ENCODE data around the gene C12orf42. TPM values are rescaled to one million over a fixed set of nuclear protein-coding genes. Genes with fewer than 3 reads are reported as not detected.
"Not testable (repeated sequence)": the region's sequence is repeated elsewhere in the genome, so short reads cannot be mapped to it uniquely, and the experiment has no call there.

C12orf42 gene
- total RNA-seq, 4 donors from 2014 or later = 1.2 TPM; not detected in 3

DNA sequence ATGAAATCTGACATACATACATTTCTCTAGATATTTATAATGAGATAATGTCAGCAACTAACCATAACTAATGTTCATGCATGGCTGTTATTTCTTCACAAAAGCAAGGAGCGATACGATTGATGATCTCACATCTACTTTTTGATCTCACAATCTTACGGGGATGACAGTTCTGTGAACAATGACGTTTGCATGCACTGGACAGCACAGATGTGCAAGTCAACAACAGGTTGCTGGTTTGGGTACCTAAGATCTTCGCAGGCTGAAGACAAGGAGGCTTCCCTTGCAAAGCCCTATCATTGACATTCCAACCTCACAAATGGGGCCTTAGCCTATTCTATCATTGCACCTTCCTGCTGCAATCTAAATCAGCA lies 53.6 kb downstream of the C12orf42 start:
- no peak for DNase-seq (ENCODE audit: low spot score in 2 of 2)
- H3K4me1 ChIP-seq = no peaks in the 10 kb centered on the region
- H3K4me3 ChIP-seq = no peak overlapping the region
- no peaks in the 10 kb centered on the region for H3K36me3 ChIP-seq
- peak overlapping the region in 1 of 4 donors; percentile 59 for H3K27ac ChIP-seq
- TF ChIP-seq POLR2A (IDR thresholded peaks at IDR 0.05) = no peak
- no peak for TF ChIP-seq EP300 (IDR thresholded peaks at IDR 0.05)
- no peaks in the 10 kb centered on the region for H3K9me3 ChIP-seq
- WGBS, 2 donors = 74 to 84% methylated on average over 5 of the region's 5 CpGs
- no peaks in the 10 kb centered on the region for H3K27me3 ChIP-seq

GRCh38 chr12:103441437-103442181 lies 54.2 kb downstream of the C12orf42 start:
- peak overlapping the region in 1 of 4 donors; percentile 76 for H3K27ac ChIP-seq
- DNase-seq (ENCODE audit: low spot score in 2 of 2) = no peak
- WGBS, 2 donors = 59 to 79% methylated on average over 1 of the region's 1 CpG
- peak in 1 of 2 donors; percentile 30 for TF ChIP-seq EP300 (IDR thresholded peaks at IDR 0.05)
- TF ChIP-seq POLR2A (IDR thresholded peaks at IDR 0.05) = no peak
- no peaks in the 10 kb centered on the region for H3K9me3 ChIP-seq
- no peaks in the 10 kb centered on the region for H3K27me3 ChIP-seq
- H3K4me3 ChIP-seq = peak overlapping the region in 1 of 4 donors; percentile 12
- no peaks in the 10 kb centered on the region for H3K36me3 ChIP-seq
- H3K4me1 ChIP-seq = no peaks in the 10 kb centered on the region

DNA sequence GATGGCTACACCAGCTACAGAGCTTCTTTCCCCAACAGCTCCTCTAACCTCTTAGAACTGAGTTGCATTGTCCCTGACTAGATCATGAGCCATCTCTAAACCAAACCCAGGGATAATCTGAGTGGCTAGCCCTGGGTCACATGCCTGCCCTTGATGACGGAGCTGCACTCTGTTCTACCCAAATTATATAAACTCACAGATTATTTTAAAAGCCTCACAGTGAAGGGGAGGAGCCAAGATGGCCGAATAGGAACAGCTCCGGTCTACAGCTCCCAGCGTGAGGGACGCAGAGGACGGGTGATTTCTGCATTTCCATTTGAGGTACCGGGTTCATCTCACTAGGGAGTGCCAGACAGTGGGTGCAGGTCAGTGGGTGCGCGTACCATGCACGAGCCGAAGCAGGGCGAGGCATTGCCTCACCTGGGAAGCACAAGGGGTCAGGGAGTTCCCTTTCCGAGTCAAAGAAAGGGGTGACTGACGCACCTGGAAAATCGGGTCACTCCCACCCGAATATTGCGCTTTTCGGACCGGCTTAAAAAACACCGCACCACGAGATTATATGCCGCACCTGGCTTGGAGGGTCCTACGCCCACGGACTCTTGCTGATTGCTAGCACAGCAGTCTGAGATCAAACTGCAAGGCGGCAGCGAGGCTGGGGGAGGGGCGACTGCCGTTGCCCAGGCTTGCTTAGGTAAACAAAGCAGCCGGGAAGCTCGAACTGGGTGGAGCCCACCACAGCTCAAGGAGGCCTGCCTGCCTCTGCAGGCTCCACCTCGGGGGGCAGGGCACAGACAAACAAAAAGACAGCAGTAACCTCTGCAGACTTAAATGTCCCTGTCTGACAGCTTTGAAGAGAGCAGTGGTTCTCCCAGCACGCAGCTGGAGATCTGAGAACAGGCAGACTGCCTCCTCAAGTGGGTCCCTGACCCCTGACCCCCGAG lies 61.3 kb downstream of the C12orf42 start:
- not testable (repeated sequence) for H3K4me3 ChIP-seq; H3K27me3 ChIP-seq; H3K36me3 ChIP-seq; H3K27ac ChIP-seq; H3K4me1 ChIP-seq; DNase-seq (ENCODE audit: low spot score in 2 of 2)
- H3K9me3 ChIP-seq = peaks cover 0 to 17% (median 0%) of the 10 kb centered on the region in 4 donors
- WGBS, 2 donors = 76 to 83% methylated on average over 27 to 30 of the region's 33 CpGs

DNA sequence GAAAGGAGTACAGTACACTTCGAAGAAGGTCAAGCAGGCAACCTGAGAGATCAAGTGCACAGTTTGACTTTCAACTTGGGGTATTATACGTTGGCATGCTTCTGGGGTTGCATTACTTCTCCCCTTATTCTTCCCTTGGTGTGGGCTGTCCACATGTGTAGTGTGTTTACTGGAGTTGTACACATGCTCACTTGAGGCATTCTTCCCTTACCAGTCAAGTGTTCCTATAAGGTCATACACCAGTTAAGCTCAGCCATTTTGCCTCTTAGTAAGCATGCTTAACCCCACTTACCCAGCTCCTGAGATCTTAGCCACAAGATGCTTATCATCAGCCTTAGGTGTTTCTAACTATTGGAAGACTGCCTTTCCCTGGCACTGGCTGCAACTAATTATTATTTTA lies 63.8 kb downstream of the C12orf42 start:
- Histone ChIP-seq H3K4me3 (no peak overlapping the region), H3K4me1 (no peaks in the 10 kb centered on the region), H3K9me3 (peaks cover 0 to 27% (median 0%) of the 10 kb centered on the region in 4 donors), H3K36me3 (no peaks in the 10 kb centered on the region), H3K27me3 (no peaks in the 10 kb centered on the region), H3K27ac (no peak overlapping the region)
- 79 to 80% methylated on average over 2 of the region's 2 CpGs for WGBS, 2 donors
- TF ChIP-seq, protein P1, sequence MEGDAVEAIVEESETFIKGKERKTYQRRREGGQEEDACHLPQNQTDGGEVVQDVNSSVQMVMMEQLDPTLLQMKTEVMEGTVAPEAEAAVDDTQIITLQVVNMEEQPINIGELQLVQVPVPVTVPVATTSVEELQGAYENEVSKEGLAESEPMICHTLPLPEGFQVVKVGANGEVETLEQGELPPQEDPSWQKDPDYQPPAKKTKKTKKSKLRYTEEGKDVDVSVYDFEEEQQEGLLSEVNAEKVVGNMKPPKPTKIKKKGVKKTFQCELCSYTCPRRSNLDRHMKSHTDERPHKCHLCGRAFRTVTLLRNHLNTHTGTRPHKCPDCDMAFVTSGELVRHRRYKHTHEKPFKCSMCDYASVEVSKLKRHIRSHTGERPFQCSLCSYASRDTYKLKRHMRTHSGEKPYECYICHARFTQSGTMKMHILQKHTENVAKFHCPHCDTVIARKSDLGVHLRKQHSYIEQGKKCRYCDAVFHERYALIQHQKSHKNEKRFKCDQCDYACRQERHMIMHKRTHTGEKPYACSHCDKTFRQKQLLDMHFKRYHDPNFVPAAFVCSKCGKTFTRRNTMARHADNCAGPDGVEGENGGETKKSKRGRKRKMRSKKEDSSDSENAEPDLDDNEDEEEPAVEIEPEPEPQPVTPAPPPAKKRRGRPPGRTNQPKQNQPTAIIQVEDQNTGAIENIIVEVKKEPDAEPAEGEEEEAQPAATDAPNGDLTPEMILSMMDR (IDR thresholded peaks at IDR 0.05) = no peak
- TF ChIP-seq EP300 (IDR thresholded peaks at IDR 0.05) = no peak
- TF ChIP-seq POLR2A (IDR thresholded peaks at IDR 0.05) = no peak
- no peak for DNase-seq (ENCODE audit: low spot score in 2 of 2)

DNA sequence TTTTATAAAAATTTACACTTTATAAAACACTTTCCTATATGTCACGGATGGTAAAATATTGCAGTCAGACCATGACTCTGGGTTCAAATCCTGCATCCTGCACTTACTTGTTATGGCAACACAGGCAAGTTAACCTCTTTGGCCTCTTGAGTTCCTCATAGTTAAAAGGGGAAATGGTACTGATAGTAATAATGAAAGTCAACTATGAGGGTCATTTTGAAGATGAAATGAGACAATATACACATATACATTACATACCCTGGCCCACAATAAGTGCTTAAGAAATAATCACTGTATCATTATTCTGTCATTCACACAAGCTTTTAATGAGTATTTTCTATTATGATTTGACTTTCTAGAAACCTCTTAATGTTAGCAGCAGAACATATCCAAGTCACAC lies 64.4 kb downstream of the C12orf42 start:
- Histone ChIP-seq H3K4me1 (no peaks in the 10 kb centered on the region), H3K4me3 (no peak overlapping the region), H3K27ac (no peak overlapping the region), H3K36me3 (no peaks in the 10 kb centered on the region), H3K27me3 (no peaks in the 10 kb centered on the region), H3K9me3 (peaks cover 0 to 27% (median 0%) of the 10 kb centered on the region in 4 donors)
- no peak for TF ChIP-seq POLR2A (IDR thresholded peaks at IDR 0.05)
- TF ChIP-seq, protein P1 (IDR thresholded peaks at IDR 0.05) = no peak
- no peak for TF ChIP-seq EP300 (IDR thresholded peaks at IDR 0.05)
- no peak for DNase-seq (ENCODE audit: low spot score in 2 of 2)
- WGBS, 2 donors = 91 to 98% methylated on average over 1 of the region's 1 CpG

DNA sequence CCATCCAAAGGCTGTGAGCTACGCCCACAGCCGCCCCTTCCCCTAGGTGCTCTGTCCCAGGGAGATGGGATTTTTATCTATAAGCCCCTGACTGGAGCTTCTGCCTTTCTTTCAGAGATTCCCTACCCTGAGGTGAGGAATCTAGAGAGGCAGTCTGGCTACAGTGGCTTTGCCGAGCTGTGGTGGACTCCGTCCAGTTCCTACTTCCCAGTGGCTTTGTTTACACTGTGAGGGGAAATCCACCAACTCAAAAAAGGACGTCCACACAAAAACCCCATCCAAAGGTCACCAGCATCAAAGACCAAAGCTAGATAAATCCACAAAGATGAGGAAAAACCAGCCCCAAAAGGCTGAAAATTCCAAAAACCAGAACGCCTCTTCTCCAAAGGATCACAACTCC lies 70.1 kb downstream of the C12orf42 start:
- H3K27ac ChIP-seq; H3K4me1 ChIP-seq; H3K36me3 ChIP-seq; H3K27me3 ChIP-seq; DNase-seq (ENCODE audit: low spot score in 2 of 2); H3K4me3 ChIP-seq: not testable (repeated sequence)
- WGBS, 2 donors = 70 to 75% methylated on average over 6 of the region's 6 CpGs
- H3K9me3 ChIP-seq = peaks cover 0 to 13% (median 0%) of the 10 kb centered on the region in 4 donors

GRCh38 chr12:103424849-103425586 lies 70.8 kb downstream of the C12orf42 start:
- H3K36me3 ChIP-seq; H3K27ac ChIP-seq; H3K4me1 ChIP-seq; H3K27me3 ChIP-seq; H3K4me3 ChIP-seq; DNase-seq (ENCODE audit: low spot score in 2 of 2): not testable (repeated sequence)
- peaks cover 0 to 19% (median 0%) of the 10 kb centered on the region in 4 donors for H3K9me3 ChIP-seq
- 68 to 69% methylated on average over 8 to 9 of the region's 9 CpGs for WGBS, 2 donors

Measured in tibial nerve (tissue), 4 donors.